ENCODE measurements around the gene RTL5.

Gene RTL5

DNA sequence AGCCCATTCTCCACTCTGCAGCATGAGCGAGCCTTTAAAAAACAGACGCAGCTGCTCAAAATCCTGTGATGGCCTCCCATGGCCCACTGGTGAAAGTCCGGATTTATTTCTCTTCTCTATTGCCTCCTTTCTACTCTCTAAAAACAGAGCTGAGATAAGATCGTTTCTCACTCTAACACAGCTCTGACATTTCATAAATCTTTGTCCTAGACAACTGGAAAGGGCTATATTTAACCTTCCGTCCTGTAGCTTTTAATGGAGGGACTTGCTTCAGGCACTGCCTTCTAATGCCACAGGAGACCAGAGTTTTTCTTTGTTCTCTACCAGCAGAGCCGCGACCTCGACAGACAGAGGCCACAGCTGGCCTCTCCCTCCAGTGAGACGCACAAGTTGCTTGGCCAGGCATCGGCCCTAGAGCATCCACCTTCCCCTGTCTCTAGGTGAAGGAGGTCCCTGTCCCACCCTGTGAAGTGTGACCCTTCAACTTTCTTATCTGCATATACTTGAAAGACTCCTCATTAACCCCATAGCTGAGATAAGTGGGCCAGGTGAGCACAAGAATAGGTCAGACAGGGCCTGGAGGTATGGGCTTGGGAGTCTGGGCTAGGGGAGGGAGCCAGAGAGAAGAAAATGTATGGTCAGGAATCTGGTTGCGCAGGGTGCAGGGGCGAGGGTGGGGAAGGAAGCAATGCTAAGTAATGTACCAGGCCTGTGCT lies 50.0 kb downstream of the RTL5 start:
- intact Hi-C loops (cut with DNase I): no loop called here
- DNase-seq: no peak

DNA sequence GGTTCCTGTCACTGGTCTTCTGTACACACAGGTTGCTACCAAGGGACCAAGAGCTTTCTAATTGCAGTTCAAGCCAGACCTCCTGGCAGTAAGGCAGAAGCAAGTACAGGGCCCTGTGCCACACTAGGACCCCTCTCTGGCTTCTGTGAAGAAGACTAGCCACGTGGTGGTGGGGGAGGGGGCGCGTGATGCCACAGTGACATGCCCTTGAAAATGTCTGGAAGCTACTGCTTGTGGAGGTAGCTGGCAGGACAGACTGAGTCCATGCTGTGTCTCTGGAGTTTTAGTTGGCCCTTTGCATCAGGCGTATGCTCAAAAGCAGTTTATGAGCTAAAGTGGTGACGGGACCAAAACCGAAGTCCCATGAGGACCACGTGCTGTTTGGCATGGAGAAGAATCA lies 50.9 kb downstream of the RTL5 start:
- intact Hi-C loops (cut with DNase I): no loop called here
- DNase-seq: no peak

DNA sequence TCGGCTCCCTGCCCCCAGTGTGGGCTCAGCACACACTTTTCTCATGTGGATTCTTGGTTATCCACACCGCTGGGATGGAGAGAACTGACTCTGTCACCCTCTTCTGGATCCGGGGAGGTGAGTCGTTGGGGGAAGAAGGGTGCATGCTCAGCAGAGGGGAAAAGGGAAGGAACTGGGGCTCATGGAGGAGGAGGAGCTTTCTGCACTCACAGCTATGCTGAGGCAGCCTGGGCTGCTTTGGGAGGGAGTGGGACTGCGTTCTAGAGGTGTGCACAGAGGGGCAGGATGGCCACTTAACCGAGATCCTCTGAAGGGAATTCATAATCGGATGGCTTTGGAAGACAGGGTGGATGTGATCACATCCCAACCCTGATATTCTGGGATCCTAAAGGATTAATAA lies 51.6 kb downstream of the RTL5 start:
- DNase-seq: no peak
- intact Hi-C loops (cut with DNase I): no loop called here

DNA sequence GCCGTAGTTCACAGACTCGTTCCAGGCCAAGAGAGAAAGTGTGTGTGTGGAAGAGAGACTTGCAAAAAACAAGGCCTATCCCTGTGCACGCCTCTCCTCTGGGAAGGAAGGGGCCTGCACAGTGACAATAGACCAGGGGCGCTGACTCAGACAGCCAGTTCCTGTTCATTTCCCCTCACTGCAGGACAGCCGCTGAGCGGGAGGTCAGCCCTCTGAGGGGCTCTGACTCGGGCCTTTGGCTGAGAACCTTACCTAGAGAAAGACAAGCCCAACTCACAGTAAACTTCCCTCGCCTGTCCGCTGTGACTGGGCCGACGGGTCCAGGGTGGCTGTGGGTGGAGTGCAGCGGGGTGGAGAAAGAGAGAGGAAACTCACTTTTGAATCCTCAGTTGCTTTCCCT lies 52.1 kb downstream of the RTL5 start:
- DNase-seq: no peak
- intact Hi-C loops (cut with DNase I): no loop called here

DNA sequence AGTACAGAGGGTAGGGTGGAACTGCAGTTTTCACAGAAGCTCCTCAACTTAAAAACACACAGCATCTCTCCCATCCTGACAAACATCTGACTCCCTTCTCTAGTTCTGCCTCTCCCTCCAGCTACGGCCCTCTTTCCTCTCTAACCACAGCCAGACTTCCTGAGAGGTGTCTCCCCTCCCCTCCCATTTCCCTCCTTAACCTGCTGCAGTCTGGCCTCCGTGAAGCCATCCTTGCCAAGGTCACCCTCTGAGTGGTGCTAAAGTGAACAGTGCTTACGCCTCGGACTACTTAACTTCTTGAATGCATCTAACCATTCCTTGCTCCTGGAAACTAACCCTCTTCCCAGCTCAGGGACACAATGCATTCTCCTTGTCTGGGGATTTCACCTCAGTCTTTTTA lies 53.3 kb downstream of the RTL5 start:
- intact Hi-C loops (cut with DNase I): no loop called here
- no peak for DNase-seq

Data from posterior cingulate gyrus (tissue), 11 donors.